EH (cell line): ENCODE measurements around the gene SYT15.
A peak's percentile ranks its signal among the peaks of the same experiment; 100 is the strongest.

Source experiments
- DNase-seq: peaks from one replicate; pipeline ENCODE4 v3.0.0-alpha.2; 2015; ENCODE audit warnings: low read depth

The SYT15 gene

DNA sequence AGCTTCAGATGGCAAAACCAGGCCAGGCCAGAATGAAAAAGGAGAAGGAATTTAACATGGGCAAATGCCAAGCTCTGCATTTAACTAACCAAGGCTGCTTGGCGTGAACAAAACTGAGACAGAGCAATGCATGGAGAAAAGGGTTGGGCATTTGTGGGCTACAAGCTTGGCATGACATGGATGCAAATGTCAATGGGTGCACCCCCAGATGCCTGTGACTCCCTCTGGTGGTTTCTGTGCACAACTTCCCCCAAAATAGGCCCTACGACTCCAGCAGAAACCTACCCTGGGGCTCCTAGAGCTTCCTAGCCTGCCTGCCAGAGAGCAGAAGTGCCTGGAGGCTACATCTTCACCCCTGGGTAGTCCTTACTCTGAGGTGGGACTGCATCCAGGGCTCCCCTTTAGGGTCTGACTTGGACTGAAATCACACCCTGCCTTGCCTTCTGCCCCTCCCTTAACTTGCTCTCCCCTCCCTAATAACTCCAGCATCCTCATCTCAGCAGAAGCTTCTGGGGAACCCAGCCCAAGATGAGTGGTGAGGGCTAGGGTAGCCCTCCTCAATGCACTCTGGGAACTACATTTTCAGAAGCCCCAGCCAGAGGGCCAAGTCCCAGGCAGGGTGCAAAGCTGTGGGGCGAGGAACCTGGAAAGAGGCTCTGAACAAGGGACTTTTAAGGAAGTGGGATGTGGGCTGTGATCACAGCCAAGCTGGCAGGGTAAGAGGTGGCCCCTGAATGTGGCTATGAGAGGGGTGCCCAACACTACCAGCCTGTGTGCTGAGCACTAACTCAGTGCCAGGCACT, 33.7 kb upstream of the SYT15 start:
- peak; percentile 54 for DNase-seq

DNA sequence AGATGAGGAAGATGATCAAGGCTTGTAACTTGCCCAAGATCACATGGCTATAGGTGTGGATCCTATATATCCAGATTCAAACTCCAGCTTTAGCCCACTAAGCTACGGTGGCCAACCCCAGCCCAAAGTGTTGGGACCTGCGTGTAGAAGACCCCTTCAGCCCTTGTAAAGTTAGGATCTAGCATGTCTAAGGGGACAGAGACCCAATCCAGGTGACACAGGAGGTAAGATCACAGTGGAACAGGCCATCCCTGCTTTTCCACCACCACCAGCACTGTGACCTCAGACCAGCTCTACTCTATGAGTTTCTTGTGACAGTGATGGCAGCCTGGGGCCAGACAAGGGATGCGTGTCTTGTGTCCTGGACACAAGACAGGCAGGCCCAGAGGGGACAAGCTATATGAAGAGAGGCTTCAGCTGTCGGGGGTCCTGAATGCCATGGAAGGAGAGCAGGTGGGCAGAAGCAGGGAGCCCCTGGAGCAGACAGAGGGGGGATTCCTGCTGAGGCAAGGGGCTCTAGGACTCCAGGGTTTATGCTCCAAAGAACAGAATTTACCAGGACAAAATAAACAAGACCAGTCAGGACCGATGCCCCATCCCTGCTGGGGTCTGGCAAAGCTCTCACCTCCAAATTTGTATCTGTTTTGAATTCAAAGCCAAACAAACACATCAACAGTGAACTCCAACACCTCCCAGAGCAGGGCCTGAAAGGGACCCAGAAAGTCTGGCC, 32.9 kb upstream of the SYT15 start:
- DNase-seq: no peak

DNA sequence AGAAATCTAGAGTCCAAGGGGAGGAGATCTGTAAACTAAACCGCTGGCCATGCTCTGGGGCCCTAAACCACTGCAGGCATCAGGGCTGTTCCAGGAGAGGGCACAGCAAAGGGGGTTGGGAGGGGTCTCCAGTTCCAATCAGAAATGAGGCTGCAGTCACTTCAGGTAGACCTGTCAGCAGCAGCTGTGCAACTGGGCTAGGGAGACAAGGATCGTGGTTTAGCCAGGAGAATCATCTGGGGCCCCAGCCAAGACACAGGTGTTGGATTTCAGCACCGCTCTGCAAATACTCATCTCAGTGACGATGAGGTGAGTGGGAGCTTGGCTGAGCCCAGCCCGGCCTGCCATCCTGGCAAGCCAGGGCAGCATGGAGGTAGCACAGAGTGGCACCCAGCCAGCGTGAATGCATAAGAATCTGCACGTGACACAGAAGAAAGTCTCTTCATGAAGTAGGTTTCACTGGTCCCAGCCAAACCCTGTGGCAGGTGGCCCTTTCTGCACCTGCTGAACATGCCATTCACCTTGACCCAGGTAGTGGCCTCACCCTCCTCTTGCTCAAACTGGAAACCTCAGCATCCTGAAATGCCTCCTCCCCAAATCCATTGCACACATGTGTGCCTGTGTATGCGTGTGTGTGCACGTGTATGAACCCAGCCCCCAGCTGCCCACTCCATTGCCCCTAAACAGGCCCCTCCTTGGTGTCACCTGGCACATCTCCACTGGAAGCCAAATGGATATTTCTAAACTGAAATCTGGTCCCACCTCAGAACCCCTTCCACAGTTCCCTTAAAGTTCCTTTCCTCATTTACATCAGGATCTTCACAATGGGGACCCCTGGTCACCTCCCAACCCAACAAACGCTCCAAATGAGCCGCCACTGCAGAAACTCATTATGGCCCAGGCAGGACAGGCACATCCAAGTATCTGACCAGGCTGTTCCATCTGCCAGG, 32.1 kb upstream of the SYT15 start:
- no peak for DNase-seq

GRCh38 chr10:46547541-46548497, 31.1 kb upstream of the SYT15 start:
- DNase-seq: no peak

DNA sequence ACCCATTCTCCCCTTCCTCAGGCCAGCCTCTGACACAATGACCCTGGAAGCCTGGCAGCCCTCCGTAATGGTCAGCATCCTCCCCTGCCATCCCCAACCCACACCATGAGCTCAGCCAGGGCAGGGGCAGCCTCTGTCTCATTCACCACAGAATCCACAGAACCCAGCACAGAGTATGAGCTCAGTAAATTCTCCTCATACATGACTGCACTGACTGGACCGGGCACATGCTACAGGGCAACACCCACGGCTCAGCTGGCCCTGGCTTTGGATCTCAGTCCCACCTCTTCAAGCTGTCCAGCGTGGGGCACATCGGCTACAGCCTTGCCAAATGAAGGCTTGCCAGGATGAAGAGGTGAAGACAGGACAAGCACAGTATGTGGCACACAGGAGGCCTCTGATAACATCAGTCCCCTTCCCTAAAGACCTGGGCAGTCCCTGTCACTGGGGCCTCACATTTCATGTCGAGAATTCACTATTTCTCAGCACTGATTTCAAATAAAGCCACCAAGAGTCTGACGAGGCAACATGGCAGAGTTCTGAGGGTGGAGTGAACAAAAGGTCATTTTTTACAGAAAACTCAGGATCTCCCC, 30.3 kb upstream of the SYT15 start:
- DNase-seq: peak; percentile 15

GRCh38 chr10:46549171-46550075, 29.5 kb upstream of the SYT15 start:
- no peak for DNase-seq

DNA sequence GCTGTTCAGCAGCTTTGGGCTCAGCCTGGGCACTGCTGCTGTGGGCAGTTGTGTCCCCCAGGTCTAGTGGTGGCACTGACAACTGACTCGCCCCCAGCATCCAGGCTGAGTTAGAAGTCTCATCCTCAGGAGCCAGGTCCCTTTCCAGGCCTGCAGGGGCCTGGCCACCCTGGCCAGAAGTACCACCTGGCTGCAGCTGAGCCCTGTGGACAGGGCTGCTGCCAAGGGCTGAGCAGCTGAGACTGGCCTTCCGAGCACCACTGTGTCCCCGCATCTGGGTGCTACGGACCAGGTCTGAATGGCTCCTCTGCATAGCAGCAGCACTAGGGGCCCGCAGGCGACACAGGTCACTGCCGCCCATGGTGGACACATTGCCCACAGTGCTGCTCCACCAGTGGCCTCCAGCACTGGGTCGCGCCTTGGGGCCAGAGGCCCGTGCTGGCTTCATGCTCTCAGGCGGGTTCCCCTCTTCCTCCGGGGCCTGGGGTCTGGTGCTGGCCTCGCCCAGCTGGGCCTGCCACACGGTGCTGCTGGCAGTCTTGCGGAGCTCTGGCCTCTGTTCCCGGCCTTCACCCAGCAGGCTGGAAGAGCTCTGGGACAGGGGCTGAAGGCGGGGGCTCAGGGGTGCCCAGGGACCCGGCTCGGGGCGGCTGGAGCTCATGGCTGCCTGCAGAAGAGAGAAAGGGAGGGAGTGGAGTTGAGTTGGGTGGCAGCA, 28.7 kb upstream of the SYT15 start:
- DNase-seq: no peak

GRCh38 chr10:46550795-46551700, 27.9 kb upstream of the SYT15 start:
- DNase-seq: no peak

- no peak for DNase-seq
These were observed 27.0 kb upstream of the SYT15 start for GRCh38 chr10:46551701-46552525.

GRCh38 chr10:46552526-46553237, 26.2 kb upstream of the SYT15 start:
- no peak for DNase-seq

DNA sequence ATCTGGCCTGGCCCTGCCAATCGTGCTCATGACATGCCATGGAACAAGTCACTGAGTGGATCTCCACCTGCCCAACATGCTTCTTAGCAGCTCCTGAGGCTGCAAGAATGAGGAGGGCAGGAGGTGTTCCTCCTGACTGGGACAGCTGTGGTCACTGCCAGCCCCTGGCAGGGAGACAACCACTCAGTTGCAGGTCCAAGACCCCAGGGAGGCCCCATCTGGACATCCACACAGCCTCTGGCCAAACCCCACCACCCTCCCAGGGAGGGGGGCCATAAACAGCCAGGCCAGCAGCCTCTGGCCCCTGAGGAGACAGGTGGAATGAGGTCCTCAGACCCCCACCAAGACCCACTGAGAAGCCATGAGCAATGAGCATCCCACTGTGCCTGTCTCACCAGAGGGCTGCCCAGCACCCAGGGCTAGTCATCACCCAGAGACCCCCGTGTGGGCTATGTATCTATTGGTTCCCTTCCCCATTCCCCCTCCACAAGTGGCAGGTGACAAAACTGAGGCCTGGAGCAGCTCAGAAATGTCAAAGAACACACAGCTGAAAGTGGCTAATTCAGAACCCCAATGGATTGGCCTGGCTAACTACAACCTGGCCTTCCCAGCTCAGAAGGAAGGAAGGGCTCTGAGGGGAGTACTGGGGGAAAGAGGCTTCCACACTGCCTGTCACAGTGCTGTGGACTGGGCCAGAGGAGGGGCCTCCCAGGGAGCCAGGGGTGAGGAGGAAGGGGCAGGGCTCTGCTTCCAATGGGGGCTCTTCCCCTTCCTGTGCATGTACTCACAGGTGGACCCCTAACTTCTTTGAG, 25.5 kb upstream of the SYT15 start:
- no peak for DNase-seq

GRCh38 chr10:46554166-46554781, 24.7 kb upstream of the SYT15 start:
- no peak for DNase-seq

DNA sequence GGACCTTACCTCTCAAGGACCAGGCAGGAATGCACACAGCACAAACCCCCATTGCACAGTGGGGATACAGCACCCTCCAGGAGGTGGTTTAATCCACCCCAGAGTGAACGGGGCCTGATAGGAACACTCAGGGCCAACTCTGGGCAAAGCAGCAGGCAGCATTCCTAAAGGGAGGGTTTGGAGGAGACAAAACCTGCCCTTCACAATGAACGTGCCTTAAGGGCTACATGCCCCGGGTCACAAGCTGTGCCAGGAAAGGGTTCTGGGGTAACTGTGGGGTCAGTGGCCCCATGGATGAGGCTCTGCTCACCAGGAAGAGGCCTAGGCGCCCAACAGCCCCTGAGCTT, 23.6 kb upstream of the SYT15 start:
- no peak for DNase-seq

GRCh38 chr10:46555713-46556514, 23.0 kb upstream of the SYT15 start:
- no peak for DNase-seq
